Stimulated activated CD4-positive, alpha-beta T cell treated with anti-CD3 and anti-CD28 coated beads, TNF-alpha, amount 100 ng/mL, for 48 hours (primary cell): ENCODE measurements around the gene IGSF21.

Experiments used
- DNase-seq, 3 donors: peaks; one replicate each; pipeline ENCODE4 v3.0.0-alpha.2; 2020; ENCODE audit warnings: low read depth in 3 of 3

The IGSF21 gene

GRCh38 chr1:18107369-18108298 lies at the start of gene IGSF21:
Gene IGSF21 (plus strand): TSS chr1:18107798. CDS start chr1:18108129, 331 bp downstream.
- DNase-seq: no peak

- no peak for DNase-seq
Observed at GRCh38 chr1:18058206-18058921, 49.2 kb upstream of the IGSF21 start.

GRCh38 chr1:18058981-18059605 lies 48.5 kb upstream of the IGSF21 start:
- DNase-seq: no peak

GRCh38 chr1:18060366-18060765 lies 47.2 kb upstream of the IGSF21 start:
- no peak for DNase-seq

GRCh38 chr1:18062185-18062584 lies 45.4 kb upstream of the IGSF21 start:
- DNase-seq: no peak

- no peak for DNase-seq
Observed at GRCh38 chr1:18064534-18064933, 43.1 kb upstream of the IGSF21 start.

- no peak for DNase-seq
Observed at GRCh38 chr1:18066576-18066975, 41.0 kb upstream of the IGSF21 start.

GRCh38 chr1:18069903-18070302 lies 37.7 kb upstream of the IGSF21 start:
- DNase-seq: no peak

- no peak for DNase-seq
Observed at GRCh38 chr1:18072066-18072465, 35.5 kb upstream of the IGSF21 start.

- no peak for DNase-seq
Observed at GRCh38 chr1:18073066-18073642, 34.4 kb upstream of the IGSF21 start.

- no peak for DNase-seq
Observed at GRCh38 chr1:18077657-18078215, 29.9 kb upstream of the IGSF21 start.

- no peak for DNase-seq
Observed at GRCh38 chr1:18079941-18080735, 27.5 kb upstream of the IGSF21 start.

GRCh38 chr1:18085387-18086074 lies 22.1 kb upstream of the IGSF21 start:
- no peak for DNase-seq

GRCh38 chr1:18088077-18088594 lies 19.5 kb upstream of the IGSF21 start:
- no peak for DNase-seq

- no peak for DNase-seq
Observed at GRCh38 chr1:18089488-18089887, 18.1 kb upstream of the IGSF21 start.

- no peak for DNase-seq
Observed at GRCh38 chr1:18090636-18091035, 17.0 kb upstream of the IGSF21 start.

- DNase-seq: no peak
Observed at GRCh38 chr1:18091660-18092446, 15.7 kb upstream of the IGSF21 start.

GRCh38 chr1:18093193-18093592 lies 14.4 kb upstream of the IGSF21 start:
- DNase-seq: no peak

- DNase-seq: no peak
Observed at GRCh38 chr1:18093646-18094045, 14.0 kb upstream of the IGSF21 start.
